Activated CD8-positive, alpha-beta memory T cell treated with anti-CD3 and anti-CD28 coated beads, Interleukin-2, amount 50 U/mL, for 1 hour (primary cell): Measurements from ENCODE around the gene NADK2.

ENCODE experiments used
- DNase-seq: peaks from one replicate; pipeline ENCODE4 v3.0.0-alpha.2; 2020; ENCODE audit errors: extremely low read depth

NADK2 gene

GRCh38 chr5:36246036-36246800 is 4.5 kb upstream of the NADK2 start:
- DNase-seq = no peak

GRCh38 chr5:36244076-36244475 is 2.4 kb upstream of the NADK2 start:
- no peak for DNase-seq

DNA sequence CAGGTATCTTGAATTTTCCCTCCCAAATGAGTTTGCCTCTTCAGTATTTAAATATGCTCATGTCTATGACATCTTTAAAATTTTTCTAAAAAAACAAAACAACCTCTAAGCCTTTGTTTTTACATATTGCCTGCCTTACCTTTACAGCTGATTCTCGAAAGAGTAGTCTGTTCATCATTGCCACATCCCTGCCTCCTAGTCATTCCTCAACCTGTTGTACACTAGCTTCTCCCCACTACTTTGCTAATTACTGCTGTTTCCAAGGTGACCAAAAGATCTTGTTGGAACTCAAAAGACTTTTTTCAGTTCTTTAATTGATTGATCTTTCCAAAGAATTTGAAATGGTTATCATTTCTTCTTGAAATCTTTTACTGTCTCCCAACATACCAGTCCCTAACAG is 1.9 kb upstream of the NADK2 start:
- no peak for DNase-seq

DNA sequence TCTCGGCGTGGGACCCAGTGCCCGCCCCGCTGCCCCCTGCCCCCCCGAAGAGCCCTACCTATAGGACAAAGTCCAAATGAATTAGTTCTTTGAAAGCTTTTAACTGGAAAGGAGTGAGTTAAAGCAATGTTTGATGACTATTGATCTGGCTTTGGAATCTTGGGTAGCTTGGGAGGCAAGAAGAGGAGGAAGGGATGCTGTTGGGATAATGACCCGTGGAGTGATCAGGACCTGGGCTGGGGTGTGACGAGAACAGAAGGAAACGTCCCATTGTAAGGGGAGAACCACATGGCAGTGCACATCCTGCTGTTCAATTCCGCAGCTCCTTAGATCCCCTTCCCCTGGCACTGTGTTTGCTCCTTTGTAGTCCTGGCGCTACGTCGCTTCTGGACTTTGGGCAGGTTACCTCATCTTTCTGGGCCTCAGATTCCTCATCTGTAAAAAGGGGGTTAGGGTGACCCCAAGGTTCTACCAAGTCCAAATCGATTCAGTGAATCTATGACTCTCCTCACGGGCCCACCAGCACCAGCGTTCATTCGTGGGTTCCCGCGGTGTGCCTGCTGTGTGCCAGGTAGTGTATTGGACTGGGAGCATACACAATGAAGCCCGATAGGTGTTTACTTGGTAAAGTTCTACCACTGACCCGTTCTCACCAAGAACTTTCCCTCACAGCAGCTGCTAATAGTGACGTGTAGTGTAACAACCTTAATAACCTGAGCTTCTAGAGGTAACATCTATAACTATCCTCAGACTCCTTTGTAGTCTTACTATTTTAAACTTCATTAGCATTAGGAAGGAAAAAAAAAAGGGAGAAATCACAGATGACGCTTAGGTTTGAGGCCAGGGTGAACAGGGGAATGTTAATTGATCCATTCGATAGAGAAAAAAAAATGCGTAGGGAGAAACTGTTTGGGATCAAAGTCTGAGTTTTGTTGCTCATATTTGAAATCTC is 1.1 kb upstream of the NADK2 start:
- no peak for DNase-seq

DNA sequence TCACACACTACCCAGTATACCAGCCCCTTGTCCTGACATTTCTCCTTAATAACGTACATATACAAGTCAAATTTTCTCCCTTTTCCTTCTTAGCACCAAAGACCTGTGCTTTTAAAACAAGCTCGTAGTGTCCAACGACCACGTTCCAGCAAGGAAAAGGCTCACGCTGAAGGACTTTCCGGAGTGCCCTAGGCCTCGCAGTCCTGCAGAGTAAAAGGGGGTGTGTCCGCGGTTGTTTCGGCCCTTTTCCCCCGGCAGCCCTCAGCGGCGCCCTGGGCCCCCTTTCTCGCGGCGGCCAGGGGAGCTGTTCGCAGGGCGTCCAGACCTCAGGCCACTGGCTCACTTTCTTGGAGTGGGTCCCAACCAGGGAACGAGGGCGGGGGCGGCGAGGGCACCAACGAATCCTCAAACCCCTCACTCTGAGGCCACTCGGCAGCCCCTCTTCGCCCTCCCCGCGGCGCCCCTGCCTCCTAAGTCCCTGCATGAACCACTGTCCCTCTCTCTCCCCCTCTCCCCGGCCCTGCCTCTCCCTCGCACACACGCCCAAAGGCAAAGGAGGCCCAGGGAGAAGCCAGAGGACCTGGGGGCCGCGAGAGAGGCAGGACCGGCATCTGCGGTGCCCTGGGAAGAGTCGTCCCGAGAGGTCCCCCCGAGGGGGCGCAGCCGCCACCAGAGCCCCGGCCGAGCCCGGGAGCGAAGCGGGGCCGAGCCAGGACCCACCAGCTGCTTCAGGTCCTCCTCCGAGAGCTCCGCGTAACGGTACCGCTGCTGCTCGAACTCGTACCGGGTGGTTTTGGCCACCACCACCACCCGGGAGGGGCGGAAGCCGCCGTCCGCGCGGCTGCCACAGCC is 720 bp downstream of the NADK2 start:
- no peak for DNase-seq

DNA sequence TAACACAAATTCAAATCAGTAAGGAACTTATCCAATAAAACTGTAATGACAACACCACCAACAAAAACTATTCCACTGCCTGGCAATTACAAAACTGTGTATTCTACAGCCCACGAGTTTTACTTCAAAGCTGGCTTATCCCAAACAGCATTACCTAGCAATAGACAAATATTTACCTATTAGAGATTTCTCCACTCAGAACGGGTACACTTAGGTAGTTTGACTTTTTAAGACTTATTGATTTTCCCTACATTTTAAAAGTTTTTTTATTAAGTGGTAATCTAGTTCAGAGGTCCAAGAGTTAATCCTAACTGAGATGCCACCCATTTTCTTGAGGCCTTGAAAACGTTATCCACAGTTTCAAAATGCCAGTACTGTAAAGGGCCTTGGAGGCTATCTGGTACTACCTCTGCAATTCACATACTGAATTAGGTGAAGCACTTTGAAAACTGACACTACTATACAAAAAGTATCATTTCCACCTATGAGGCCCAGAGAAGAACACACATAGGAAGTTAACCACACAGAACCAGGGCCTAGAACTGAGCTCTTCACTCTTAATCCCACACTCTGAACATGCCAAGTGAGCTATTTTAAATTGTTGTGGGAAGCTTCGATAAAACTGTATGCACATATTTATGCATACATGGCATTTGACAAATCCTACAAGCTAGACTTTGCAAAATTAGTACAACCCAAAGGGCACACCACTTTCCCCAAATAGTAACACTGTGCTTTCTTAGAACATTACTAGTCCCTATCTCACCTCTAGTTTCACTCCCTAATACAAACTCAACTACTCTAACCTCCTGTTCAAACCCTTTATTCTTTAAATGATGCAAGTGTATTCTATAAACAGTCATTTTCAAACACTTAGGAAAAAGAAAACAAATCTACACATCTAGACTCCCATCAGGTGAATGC is 2.1 kb downstream of the NADK2 start:
- DNase-seq = no peak

GRCh38 chr5:36238502-36239295 is 3.0 kb downstream of the NADK2 start:
- DNase-seq = no peak

GRCh38 chr5:36237751-36238150 is 4.0 kb downstream of the NADK2 start:
- no peak for DNase-seq

DNA sequence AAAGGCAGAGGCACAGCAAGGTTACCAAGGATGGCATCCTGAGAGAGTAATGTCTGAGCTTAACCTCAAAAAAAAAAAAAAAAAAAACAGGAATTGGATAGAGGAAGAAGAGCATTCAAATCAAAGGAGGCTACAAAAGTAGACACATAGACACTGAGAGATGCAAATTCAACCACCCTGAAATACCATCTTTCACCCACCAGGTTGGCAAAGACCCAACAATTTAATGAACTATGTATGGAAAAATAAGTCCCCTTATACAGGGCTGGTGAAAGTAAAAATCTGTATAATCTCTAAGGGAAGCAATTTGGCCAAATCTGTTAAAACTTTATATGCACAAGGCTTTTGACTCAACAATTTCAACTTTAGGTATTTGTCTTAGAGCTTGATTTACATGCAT is 4.9 kb downstream of the NADK2 start:
- DNase-seq = no peak

- no peak for DNase-seq
These were observed 9.2 kb downstream of the NADK2 start for GRCh38 chr5:36232533-36232932.

DNA sequence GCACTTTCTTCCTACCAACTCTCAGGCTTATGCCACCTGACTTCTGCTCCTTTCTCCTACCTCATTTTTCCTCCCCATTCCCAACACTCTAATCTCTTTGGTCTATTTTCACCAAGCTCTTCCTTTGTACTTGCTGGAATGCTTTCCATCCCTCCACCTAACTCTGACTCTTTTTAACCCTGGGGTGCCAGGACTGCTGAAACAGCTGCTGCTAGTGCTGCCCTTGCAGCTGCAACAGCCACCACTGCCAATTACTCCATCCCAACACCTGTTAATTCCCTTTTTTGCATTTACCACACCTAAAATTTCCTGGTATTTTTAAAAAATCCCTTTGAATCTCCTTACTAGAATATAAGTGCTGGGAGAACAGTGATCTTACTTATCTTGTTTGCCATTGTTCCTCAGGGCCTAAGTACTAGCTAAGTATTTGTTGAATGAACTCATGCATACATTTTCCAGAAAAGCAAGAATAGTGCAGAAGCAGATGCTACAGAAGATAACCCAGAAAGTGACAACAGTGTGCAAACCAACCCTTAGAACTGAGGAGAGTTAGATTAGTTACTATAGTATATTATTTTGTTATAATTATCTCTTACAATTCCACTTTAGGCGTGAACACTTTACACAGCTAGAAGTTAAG is 11.5 kb downstream of the NADK2 start:
- DNase-seq = no peak

GRCh38 chr5:36228505-36228904 is 13.2 kb downstream of the NADK2 start:
- no peak for DNase-seq

- DNase-seq = no peak
These were observed 14.7 kb downstream of the NADK2 start for GRCh38 chr5:36227046-36227445.

GRCh38 chr5:36222620-36223019 is 19.1 kb downstream of the NADK2 start:
- no peak for DNase-seq

GRCh38 chr5:36217988-36218387 is 23.7 kb downstream of the NADK2 start:
- no peak for DNase-seq

DNA sequence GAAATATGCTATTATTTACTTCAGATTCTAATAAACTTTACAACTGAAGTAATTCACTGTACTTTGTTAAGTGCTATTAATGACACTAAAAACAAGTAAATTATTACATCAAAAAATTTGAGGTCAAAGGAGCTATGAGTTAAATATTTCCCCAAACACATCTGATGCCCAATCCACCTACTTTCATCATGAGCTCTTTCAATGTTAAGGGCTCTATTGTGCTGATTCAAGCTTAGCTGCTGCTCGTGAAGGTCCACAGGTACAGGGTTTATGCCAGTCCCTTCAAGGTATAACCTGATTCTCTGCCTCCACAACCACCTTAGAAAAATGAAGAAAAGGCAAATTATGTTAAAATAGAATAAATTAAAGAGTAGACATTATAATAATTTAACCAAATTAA is 24.2 kb downstream of the NADK2 start:
- no peak for DNase-seq

GRCh38 chr5:36215910-36216309 is 25.8 kb downstream of the NADK2 start:
- DNase-seq = no peak

DNA sequence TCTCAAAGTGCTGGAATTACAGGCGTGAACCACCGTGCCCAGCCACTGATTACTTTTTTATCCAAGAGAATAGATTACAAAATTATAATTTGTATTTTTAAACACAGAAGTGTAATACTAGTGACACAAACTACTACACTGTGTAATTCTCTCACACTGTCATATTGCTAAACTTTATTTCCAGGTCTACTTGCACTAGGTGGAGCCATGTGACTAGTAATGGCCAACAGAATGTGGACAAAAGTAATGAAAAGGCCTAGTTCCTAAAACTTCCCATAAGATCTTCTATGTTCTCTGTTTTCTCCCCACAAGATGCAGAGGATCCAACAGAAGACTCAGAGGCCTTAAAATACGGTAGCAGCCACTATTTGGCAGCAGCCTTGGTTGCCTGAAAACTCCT is 27.3 kb downstream of the NADK2 start:
- DNase-seq = no peak

GRCh38 chr5:36209664-36210063 is 32.1 kb downstream of the NADK2 start:
- no peak for DNase-seq

DNA sequence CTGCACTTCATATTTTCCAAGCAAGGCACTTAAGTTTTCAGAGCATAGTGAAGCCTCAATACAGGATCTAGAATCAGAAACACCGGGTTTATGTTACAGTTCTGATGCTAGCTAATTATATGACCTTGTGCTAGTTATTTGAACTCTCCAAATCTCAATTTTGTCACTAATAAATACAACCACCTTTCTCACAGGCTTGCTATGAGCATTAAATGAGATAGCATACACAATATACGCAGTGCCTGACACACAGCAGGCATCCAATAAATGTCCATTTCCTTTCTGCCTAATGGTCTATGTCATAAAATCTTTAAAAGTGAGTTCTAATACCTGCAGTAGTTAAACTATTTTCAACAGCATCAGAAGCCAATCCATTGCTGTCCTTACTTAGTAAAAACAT is 32.9 kb downstream of the NADK2 start:
- no peak for DNase-seq
